ENCODE measurements around the gene EVI5. TPM values are rescaled to one million over a fixed set of nuclear protein-coding genes. Genes with fewer than 3 reads are reported as not detected.

EVI5 gene
- total RNA-seq, 4 donors from 2014 or later, result 39.5 to 49.7 (median 48.6) TPM

DNA sequence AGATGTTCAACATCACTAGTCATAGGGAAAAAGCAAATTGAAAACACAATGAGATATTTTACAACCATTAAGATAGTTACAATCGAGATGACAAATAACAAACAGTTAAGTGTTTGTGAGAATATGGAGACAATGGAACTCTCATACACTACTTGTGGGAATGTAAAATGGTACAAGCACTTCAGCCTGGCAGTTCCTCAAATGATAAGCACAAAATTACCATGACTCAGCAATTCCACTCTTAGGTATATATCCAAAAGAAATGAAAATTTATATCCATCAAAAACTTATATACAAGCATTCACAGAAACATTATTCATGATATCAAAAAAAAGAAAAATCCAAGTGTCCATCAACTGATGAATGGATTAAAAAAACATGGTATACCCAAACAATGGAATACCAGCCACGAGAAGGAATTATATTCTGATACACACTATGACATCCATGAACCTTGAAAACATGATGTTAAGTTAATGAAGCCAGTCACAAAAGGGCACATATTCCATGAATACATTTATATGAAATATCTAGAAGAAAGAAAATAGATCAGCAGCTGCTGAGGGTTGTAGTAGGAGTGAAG, 76.4 kb downstream of the EVI5 start:
- no peak overlapping the region for H3K4me3 ChIP-seq
- no peaks in the 10 kb centered on the region for H3K4me1 ChIP-seq
- no peaks in the 10 kb centered on the region for H3K36me3 ChIP-seq
- H3K27me3 ChIP-seq, result no peaks in the 10 kb centered on the region
- H3K27ac ChIP-seq, result no peak overlapping the region
- WGBS, 2 donors (ENCODE audit: low coverage in 1 of 2), result 70 to 75% methylated on average over 2 of the region's 2 CpGs
- ATAC-seq, result no peak
- no peaks in the 10 kb centered on the region for H3K9me3 ChIP-seq
- TF ChIP-seq POLR2AphosphoS5 (IDR thresholded peaks at IDR 0.05), result no peak
- TF ChIP-seq EP300 (IDR thresholded peaks at IDR 0.05), result no peak
- TF ChIP-seq, protein P1, sequence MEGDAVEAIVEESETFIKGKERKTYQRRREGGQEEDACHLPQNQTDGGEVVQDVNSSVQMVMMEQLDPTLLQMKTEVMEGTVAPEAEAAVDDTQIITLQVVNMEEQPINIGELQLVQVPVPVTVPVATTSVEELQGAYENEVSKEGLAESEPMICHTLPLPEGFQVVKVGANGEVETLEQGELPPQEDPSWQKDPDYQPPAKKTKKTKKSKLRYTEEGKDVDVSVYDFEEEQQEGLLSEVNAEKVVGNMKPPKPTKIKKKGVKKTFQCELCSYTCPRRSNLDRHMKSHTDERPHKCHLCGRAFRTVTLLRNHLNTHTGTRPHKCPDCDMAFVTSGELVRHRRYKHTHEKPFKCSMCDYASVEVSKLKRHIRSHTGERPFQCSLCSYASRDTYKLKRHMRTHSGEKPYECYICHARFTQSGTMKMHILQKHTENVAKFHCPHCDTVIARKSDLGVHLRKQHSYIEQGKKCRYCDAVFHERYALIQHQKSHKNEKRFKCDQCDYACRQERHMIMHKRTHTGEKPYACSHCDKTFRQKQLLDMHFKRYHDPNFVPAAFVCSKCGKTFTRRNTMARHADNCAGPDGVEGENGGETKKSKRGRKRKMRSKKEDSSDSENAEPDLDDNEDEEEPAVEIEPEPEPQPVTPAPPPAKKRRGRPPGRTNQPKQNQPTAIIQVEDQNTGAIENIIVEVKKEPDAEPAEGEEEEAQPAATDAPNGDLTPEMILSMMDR (IDR thresholded peaks at IDR 0.05), result no peak
- no peak for TF ChIP-seq POLR2A (IDR thresholded peaks at IDR 0.05)

DNA sequence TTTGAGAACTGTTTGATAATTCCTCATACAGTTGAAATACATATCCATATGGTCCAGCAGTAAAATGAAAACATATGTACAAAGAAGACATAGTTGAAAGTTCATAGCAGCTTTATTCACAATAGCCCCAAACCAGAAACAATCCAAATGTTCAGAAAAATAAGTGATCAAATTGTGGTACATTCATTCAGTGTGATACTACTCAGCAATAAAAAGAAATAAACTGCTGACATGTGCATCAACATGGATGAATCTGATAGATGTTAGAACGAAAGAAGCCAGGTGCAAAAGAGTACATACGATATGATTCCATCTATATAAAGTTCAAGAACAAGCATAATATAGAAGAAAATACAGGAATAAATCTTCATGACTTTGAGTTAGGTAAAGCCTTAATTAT, 77.2 kb downstream of the EVI5 start:
- no peaks in the 10 kb centered on the region for H3K36me3 ChIP-seq
- no peak for TF ChIP-seq POLR2A (IDR thresholded peaks at IDR 0.05)
- no peak for TF ChIP-seq EP300 (IDR thresholded peaks at IDR 0.05)
- TF ChIP-seq, protein P1 (IDR thresholded peaks at IDR 0.05), result no peak
- TF ChIP-seq POLR2AphosphoS5 (IDR thresholded peaks at IDR 0.05), result no peak
- WGBS, 2 donors (ENCODE audit: low coverage in 1 of 2), result 96 to 97% methylated on average over 2 of the region's 2 CpGs
- no peaks in the 10 kb centered on the region for H3K27me3 ChIP-seq
- H3K27ac ChIP-seq, result no peak overlapping the region
- no peaks in the 10 kb centered on the region for H3K9me3 ChIP-seq
- H3K4me1 ChIP-seq, result no peaks in the 10 kb centered on the region
- ATAC-seq, result no peak
- H3K4me3 ChIP-seq, result no peak overlapping the region

DNA sequence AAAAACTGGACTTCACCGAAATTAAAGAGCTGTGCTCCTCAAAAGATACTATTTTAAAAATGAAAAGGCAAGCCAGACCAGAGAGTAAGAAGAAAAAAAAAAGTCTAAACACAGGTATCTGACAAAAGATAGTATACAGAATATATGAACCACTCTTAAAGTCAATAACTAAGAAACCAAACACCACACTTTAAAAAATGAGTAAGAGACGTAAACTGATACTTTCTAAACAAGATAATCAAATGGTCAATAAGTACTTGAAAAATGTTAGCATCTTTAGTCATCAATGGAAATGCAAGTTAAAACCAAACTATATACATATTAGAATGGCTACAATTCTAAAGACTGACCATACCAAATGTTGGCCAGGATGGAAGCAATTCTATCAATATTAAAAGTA, 77.6 kb downstream of the EVI5 start:
- H3K4me1 ChIP-seq, result no peaks in the 10 kb centered on the region
- no peak overlapping the region for H3K4me3 ChIP-seq
- H3K27me3 ChIP-seq, result no peaks in the 10 kb centered on the region
- H3K27ac ChIP-seq, result no peak overlapping the region
- WGBS, 2 donors (ENCODE audit: low coverage in 1 of 2), result 100% methylated on average over 2 of the region's 2 CpGs
- H3K36me3 ChIP-seq, result no peaks in the 10 kb centered on the region
- H3K9me3 ChIP-seq, result no peaks in the 10 kb centered on the region
- ATAC-seq, result no peak
- TF ChIP-seq POLR2AphosphoS5 (IDR thresholded peaks at IDR 0.05) (no peak), POLR2A (IDR thresholded peaks at IDR 0.05) (no peak), EP300 (IDR thresholded peaks at IDR 0.05) (no peak)
- TF ChIP-seq, protein P1 (IDR thresholded peaks at IDR 0.05), result no peak

DNA sequence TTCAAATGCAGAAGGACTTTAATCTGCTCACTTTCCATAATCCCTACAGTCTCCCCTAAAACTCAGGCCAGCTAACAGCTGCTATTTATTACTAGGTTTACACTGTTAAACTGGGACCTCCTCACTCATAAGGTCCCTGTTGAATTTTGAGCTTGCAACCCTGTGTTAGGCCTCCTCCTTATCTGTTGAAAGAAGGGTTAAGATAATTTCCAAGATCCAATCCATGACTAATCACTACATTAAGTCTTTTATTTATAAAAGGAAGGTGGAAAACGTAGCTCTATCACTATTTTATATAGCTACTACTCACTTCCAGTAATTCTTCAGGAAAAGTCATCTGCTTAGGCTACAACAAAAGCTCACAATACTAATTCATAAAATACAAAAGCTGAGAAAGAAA, 79.5 kb downstream of the EVI5 start:
- TF ChIP-seq, protein P1 (IDR thresholded peaks at IDR 0.05), result no peak
- ATAC-seq, result no peak
- Histone ChIP-seq H3K4me1 (no peaks in the 10 kb centered on the region), H3K9me3 (no peaks in the 10 kb centered on the region), H3K27ac (no peak overlapping the region), H3K36me3 (no peaks in the 10 kb centered on the region), H3K27me3 (no peaks in the 10 kb centered on the region), H3K4me3 (no peak overlapping the region)
- 11 to 31% methylated on average over 1 of the region's 1 CpG for WGBS, 2 donors (ENCODE audit: low coverage in 1 of 2)

DNA sequence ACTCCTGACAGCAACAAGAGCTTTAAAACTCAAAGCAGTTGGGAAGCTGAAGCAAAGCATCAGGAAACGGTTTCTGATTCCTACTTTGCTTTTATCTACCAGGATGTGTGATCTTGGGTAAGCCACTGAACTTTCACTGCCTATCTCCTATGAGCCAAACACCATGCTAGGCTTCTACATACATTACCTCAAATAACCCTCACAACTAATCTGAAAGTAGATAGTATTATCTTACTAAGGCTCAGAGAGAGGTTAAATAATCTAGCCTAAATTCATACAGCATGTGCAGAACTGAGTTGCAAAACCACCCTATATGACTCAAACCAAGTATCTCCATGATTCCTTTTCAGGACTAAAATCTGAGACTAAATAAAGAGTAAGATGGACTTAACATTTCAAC, 83.8 kb downstream of the EVI5 start:
- H3K4me1 ChIP-seq, result no peaks in the 10 kb centered on the region
- WGBS, 2 donors (ENCODE audit: low coverage in 1 of 2), result 90 to 100% methylated on average over 1 of the region's 1 CpG
- H3K9me3 ChIP-seq, result no peaks in the 10 kb centered on the region
- H3K36me3 ChIP-seq, result peaks cover 0 to 7% of the 10 kb centered on the region in 2 donors
- H3K27me3 ChIP-seq, result no peaks in the 10 kb centered on the region
- TF ChIP-seq, protein P1 (IDR thresholded peaks at IDR 0.05), result no peak
- TF ChIP-seq POLR2A (IDR thresholded peaks at IDR 0.05) (no peak), POLR2AphosphoS5 (IDR thresholded peaks at IDR 0.05) (no peak), EP300 (IDR thresholded peaks at IDR 0.05) (no peak)
- no peak overlapping the region for H3K4me3 ChIP-seq
- ATAC-seq, result no peak
- no peak overlapping the region for H3K27ac ChIP-seq

Measured in gastroesophageal sphincter (tissue), 4 donors.